Activated T-cell treated with anti-CD3 and anti-CD28 coated beads, Interleukin-2, amount 50 U/mL, for 48 hours (primary cell): Measurements from ENCODE around the gene ABCC4.

Experiments used
- DNase-seq, 2 experiments: peaks; one replicate each; pipeline ENCODE4 v3.0.0-alpha.2; 2020

ABCC4 gene

DNA sequence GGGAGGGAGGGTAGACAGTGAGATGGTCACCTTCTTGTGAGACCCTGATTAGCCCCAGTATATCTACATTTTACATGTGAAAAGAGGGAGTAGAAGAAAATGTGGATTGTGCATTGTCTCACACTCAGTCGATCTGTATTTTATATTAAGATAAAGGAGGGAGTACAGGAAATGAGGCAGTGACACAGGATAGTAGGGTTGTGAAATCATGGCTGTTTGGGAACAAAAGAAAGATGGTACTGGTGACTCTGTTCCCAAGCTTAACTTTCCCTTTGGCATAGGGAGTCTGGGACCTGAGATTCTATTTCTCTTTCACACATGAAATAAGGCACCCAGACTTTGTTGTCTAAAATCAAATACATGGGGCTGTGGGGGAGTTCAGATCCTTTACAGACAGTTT is 194.7 kb downstream of the ABCC4 start:
- no peak for DNase-seq

DNA sequence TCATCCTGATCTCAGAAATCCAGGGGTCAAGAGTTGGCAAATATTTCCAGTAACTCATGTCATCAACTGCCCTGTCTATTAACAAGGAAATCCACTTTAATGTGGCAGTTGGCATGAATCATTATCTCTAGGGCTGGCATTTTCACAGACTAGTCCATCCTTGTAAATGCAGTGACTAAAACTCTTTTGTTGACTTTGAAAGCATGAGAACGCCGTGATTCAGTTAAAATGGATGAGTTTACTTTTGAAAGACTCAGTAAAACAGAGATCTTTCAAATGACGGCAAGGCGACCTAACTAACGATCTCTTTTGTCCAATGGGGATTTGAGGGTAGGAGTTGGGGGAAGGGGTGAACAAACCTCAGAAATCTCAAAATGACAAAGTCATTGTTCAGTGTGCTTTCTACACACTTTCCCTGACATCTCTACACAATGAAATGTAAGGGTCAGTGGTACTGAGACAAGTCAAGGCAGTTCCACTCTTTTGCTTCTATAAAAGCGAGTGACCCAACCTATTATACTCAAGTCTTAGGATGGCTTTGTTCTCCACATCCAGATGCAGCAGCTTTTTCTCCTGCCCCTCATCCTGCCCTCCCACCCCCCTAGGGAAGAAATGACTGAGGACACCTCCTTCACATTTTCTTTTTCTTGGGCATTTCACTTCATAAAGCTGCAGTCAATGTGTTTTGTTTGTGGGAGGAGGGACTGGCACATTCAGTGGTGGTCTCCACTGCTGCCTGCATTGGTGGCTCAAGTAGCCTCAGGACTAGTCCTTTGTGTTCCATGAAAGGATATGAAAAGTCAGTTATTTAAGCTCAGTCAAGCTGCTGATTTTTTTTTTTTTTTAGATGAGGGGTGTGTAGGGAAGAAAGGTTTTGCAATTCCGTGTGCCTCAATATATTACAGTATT is 200.5 kb downstream of the ABCC4 start:
- DNase-seq, result no peak

DNA sequence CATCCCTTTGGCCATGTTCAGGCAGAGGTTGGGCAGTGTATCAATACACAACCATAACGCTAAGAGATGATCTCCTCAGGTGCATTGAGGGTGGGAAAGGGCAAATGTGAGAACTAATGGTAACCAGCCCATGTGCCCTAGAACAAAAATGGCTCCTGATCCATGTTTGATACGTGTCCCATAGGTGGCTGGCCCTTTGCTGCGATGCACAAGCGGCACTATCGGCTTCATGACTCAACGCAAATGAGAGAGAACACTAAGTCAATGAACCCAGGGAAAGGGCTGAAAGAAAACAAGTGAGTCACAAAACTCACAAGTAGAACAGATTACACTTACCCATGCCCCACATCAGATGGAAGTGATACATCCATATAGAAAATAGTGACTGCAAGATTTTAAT is 201.7 kb downstream of the ABCC4 start:
- DNase-seq, result no peak

DNA sequence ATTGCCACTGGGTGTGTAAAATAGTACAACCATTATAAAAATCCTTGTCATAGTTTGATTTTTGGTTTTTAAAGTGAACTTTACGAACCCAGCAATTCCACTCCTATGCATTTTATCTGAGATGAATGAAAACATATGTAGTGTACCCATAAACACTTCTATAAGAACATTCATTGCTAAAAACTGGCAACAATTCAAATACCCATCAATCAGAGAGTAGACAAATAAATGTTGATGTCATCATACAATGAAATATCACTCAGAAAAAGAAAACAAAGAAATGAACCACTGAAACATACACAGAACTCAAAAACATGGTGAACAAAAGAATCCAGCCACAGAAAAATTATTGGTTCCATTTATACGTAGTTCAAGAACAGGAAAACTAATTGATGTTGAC is 202.3 kb downstream of the ABCC4 start:
- no peak for DNase-seq

DNA sequence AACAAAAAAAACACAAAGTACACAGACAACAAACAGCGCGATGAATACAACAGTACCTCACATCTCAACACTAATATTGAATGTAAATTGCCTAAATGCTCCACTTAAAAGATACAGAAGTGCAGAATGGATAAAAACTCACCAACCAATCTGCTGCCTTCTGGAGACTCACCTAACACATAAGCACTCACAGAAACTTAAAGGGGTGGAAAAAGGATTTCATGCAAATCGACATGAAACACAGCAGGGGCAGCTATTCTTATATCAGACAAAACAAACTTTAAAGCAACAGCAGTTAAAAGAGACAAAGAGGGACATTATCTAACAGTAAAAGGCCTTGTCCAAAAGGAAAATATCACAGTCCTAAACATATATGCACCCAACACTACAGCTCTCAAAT is 209.5 kb downstream of the ABCC4 start:
- DNase-seq, result no peak

DNA sequence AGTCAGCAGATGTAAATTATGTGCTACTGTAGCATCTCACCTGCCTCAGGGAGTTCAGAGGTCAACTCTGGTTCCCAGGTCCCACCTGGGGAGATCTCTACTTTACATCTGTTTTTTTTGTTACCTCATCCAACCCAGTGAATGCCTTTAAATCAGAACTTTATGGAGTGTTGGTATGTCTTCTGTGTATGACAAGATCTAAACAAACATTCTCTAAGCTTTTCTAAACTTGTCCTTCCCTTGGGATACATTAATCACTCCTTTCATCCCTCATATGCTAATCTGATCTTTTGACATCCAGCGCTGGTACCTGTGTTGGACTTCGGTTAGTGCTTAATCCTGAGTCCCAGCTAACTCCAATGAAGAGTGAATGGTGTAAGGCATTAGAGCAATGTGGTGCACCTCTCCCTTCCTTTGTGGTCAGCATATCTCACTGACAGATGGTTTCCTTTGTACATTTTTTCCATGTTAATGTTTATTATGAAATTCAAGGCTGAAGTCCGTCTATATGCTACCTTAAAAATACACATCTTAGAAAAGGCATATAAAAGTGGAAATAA is 213.4 kb downstream of the ABCC4 start:
- no peak for DNase-seq

DNA sequence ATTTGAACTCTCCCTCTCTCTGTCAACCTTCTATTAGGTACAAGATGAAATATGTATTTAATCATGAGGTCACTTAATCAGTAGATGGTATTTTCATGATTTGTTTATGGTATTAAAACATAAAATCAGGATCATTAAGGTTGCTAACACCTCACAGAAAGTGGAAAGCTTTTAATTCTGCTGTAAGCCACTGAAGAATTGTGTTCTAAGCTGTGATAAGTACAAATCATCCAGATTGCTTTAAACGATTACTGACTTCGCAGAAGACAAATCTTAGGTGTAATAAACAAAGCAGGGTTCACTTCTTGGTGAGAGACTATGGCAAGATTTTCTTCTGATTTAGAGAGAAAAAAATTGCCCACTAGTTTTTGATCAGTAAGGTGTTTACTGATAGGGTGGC is 214.5 kb downstream of the ABCC4 start:
- DNase-seq, result no peak

DNA sequence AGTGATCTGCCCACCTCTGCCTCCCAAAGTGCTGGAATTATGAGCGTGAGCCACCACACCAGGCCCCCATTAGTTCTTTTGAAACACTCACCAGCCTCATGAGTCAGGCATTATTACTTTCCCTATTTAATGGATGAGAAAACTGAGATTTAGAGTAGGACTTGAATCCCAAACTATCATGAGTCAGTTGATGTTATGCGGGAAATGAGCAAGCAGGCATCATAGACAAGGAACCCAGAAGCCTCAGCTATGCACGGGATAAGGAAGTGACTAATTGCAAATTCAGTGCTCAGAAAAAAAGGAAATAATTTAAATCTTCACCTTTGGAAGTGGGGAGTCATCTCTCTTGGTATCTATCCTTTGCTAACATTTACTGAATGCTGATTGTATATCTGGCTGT is 217.5 kb downstream of the ABCC4 start:
- no peak for DNase-seq

DNA sequence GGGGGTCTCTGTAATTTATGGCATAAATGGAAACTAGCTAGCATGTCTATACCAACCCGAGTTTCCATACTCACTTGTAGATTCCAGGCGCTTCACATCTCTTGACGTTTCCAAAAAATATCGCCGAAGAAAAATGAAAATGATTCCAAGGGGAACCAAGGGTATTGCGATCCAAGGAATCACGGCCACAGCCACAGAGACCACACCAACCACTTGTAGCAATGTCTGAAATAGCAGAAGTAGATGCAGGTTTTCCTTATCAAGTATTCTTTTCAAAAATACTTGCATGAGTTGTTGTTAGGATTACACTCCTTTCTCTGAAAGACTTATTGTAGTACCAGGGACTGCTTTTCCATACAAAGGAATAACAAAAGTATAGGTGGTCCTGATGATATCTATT is 218.2 kb downstream of the ABCC4 start:
- no peak for DNase-seq

DNA sequence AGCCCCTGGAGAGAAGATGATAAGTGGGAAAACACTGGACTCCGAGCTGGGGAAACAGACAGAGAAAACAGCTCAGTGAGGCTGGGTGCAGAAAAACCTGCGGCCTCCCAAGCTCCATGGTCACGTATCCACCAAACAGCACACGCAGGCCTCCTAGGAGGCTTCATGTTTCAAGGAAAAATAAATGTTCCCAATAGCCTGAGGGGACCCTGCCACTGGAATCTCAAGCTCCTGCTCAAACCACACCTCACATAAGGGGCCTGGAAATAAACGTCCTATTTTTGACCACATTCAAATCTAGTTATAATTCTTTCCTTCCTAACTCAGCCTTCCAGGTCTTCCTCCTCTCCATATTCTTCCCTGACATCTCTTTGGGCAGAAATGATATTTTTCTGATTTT is 225.7 kb downstream of the ABCC4 start:
- DNase-seq, result no peak

DNA sequence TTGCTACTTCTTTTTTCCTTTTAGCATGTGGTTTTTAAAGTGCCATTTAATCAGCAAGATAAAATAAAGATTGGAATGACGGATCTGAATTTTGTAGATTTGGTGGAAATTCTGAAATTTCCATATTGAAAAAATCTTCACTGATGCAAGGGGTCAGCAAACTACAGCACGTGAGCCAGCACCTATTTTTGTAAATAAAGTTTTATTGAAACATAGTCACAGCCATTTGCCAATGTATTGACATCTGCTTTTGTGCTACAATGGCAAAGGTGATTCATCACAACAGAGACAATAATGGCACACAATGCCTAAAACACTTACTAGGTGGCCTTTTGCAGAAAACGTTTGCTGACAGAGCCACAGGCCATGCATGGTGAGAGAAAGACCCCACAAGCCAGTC is 226.4 kb downstream of the ABCC4 start:
- DNase-seq, result no peak

DNA sequence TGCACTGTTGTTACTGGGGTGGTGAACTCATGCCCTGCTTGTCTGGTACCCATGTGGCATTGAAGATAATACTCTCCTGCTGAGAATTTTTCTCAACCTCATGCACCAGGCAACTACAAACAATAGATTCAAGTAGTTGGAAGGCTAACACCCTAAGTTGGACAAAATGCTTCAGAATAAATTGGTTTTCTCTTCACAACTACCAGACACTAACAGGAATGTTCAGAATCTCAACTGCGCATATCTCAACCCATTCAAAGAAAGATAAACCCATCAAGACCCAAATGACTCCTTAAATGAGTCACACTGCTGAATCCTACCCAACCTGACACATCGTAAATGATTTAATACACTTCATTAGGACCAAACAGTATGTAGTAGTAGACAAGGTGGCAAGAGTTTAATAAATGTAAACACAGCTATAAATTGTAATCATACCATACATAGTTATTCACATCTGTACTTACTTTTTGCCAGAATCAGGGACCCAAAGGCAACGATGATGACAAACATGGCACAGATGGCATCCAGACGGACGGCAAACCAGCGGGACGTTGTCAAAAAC is 227.4 kb downstream of the ABCC4 start:
- no peak for DNase-seq

DNA sequence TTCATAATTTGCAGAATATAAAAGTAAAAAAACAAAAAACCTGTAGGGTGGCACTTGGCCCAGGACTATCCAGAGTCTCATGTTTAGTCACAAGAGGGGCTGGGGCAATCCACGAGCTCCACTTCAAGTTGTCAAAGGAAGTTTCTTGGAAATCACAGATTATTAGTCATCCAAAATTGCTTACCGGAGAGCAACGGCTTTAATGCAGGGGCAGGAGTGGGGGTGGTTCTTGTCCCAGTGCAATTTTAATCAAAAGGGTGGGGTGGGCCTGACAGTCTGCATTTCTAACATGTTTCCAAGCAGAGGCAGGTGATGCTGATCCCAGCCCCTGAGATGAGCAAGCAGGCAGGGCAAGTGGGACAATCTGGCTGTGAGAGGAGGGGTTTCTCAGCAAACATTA is 233.9 kb downstream of the ABCC4 start:
- DNase-seq, result no peak

DNA sequence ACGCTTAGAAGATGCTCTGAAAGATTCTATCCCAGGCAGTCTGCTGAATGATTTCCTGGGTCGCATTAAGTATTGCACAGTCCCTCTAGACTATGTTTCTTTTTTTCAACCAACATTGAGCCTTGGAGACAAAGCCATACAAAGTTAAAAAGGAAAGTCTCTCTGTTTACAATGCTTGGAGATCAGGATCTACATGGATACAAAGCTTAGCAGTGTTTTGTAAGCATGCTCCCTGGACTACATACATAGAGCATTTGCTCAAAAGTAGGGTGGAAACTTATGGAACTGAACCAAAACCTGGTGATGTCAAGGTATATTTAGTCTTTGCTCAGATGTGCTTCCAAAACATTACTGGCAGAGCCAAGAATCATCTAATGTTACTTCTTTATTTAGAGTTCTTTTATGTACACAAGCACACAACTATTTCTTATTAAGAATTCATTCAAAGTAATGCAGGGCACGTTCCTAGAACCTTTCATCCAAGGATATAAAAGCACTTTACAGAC is 241.2 kb downstream of the ABCC4 start:
- no peak for DNase-seq

DNA sequence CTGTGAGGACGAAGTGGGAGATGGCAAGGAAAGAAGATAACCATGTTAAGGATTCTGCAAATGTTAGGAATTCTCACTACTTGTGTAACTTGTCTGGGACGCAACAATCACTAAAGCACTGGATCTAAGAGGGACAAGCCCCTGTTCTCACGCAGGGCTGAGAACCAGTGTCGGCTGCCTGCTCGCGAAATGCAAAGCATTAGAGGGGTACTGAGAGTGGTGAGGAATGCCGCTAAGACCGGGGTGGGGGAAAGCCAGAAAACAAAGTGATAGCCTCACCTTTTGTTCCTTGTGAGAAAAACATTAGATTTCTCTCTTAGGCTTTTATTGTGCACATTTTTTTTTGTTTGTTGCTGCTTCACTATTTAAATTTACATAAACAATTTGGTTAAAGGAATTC is 241.9 kb downstream of the ABCC4 start:
- DNase-seq, result no peak

DNA sequence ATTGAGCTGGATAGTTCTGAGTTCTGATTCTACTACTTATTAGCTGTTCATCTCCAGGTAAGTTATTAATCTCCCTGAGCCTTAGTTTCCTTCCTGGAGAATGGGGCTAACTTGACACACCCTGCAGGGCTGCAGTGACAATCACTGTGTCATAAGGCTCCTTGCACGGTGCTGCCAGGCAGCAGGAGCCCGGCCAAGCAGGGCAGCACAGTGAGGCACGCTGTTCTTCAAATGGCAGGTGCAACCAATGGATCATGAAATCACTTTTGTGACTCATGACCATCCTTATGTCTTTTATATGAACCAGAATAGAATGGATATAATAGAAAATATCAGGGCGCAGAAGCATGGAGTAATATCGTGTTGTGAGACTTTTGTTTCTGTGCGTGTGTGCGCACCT is 242.6 kb downstream of the ABCC4 start:
- no peak for DNase-seq

DNA sequence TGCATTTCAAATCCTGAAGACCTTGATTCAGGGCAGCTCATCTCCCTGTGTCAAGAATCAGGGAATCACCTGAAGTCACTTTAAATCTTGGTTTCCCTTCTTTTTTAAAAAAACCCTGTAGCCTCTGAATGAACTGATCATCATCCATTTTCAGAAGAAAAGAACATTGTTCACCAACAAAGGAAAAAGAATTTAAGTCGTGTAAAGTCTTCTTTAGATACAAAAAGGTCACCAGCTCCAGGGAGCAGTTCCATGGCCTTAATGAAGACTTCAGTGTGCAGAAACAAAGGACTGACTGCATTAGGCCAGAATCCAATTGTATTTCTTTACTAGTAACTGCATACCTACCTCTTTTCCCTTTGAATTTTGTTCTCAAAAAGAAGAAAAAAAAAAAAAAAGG is 245.0 kb downstream of the ABCC4 start:
- no peak for DNase-seq

DNA sequence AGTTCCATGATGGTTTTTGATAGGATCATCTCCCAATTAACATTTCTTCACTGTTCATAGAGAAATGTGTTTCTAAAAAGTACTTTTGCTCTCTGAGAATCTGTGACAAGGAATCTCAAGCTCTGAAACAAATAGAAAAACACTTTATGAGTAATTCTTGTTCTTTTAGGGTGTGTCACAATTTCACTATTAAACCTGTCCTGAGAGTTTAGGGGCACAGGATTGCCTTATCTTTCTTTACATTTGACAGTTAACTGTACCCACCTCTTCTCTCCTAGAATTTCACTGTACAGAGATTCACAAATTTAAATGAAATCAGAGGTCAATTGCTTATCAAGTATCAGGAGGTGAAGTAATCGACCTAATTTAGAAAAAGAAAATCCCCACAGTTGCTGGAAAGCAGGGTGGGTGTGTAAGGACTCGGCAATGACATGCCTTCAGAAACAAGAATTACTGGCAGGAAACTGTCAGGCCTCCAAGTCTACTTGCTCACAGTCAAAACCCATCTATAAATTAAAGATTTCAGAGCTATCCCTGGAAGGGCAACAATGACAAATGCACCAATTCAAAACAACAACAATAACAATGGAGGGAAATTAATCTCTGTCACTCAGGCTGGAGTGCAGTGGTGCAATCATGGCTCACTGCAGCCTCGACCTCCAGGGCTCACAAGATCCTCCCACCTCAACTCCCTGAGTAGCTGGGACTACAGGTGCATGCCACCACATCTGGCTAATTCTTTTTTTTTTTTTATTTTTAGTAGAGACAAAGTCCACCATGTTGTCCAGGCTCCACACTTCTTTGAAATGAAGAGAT is 250.2 kb downstream of the ABCC4 start:
- DNase-seq, result peak in 1 of 2 experiments; percentile 17

DNA sequence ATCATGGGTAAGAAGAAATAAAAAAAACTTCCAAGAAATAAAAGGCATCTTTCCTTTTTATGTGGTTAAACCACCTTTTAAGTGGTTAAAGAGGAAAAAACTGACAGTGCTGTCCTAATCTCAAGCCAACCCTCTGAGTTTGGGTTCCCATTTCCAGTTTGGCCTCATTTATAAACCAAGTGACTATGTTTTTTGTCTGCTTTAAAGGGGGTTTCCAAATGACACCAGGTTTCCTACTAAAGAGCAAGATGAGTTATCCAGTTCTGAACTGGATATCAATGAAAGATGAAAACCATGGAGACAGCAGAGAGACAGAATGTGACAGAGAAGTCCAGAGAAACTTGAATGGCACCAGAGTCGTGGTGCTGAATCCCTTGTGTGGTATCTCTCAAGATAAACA is 251.5 kb downstream of the ABCC4 start:
- no peak for DNase-seq

DNA sequence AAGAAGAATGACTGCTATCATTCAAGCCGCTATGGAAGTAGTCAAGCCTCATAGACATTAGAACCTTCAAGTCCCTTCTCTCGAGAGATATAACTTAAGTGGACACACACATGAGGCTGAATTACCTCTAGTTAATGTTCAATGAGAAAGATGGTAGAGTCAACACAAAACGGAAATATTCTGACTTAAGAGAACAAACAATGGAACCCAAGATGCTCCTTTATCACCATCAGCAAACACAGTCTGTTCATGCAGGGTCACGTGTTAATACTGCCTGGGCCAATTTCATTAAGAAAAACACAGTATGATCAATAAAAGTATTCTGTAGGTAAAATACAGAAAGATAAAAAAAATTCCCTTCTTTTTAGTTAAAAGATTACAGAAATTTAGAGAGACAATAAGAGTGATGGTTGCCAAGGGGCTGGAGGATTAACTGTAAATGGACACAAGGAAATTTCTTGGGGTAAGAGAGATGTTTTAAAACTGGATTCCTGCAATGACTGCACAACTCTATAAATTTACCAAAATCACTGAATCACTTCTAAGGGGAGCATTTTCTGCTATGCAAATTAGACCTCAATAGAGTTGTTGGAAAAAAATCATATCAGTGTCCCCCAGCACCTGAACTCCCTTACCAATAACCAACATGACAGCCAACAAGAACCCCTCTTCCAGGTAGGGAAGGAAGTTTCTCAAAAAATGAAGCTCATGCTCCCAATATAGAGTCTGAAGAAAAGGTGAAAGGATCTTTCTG is 256.6 kb downstream of the ABCC4 start:
- DNase-seq, result no peak

DNA sequence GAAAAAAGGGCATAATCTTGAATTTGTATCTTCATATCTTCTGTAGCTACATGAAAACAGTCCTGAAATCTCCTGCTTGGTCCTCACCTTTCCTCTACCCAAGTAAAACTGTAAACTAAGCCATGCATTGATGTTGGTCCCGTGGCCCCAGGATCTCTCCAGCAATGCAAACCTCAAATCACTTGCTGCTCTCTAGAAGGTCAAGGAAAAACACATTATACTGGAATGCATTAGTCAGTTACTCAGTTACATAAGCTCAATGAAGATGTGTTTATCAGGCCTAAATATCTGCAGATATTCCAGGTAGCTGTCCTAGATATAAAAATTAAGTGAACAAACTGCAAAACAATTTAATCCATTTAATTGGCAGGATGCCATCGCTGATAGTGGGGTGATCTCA is 261.8 kb downstream of the ABCC4 start:
- DNase-seq, result no peak

DNA sequence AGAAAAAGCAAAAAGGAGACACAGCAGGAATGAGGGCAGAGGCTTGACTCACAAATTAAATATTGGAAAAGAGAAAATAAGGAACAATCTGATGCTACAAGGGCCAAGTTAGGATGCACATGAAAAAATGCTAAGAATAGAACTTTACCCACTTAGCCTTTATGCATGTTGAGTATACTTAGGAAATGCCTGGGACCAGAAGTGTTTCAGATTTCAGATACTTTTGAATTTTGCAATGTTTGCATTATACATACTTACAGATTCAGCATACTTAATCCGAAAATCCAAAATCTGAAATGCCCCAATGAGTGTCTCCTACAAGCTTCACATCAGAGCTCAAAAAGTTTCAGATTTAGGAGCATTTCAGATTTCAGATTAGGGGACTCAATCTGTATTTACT is 262.3 kb downstream of the ABCC4 start:
- no peak for DNase-seq
